DOHH2 (cell line): Measurements from ENCODE around the gene SPATA33.

Source experiments
- CTCF ChIP-seq: fragments of 200-600 bp; sonication (generic); IDR thresholded peaks from one replicate; pipeline ENCODE4 v1.5.1; 2014; ENCODE audit warnings: antibody characterized with exemption, mild to moderate bottlenecking, low read depth, low read length; ENCODE audit not compliant: poor library complexity, severe bottlenecking
- EZH2phosphoT487 ChIP-seq: fragments of 200-600 bp; sonication (generic); IDR thresholded peaks from 2 replicates; pipeline ENCODE4 v1.6.1; 2017; ENCODE audit warnings: borderline replicate concordance, mild to moderate bottlenecking, antibody characterized with exemption, low read length, moderate library complexity, mixed read lengths

GRCh38 chr16:89710709-89711564 is 53.3 kb downstream of the SPATA33 start:
- TF ChIP-seq CTCF = no peak
- no peak for TF ChIP-seq EZH2phosphoT487
